HepG2 (cell line): ENCODE data around the gene ACTR1A. TPM values are rescaled to one million over a fixed set of nuclear protein-coding genes. Genes with fewer than 3 reads are reported as not detected.
A peak's percentile ranks its signal among the peaks of the same experiment; 100 is the strongest.

ENCODE experiments used
- ATAC-seq: fragments of 200-7000 bp; cut with Tn5 transposase; 3 replicates; pipeline ENCODE4 v1.9.1; 2020; ENCODE audit warnings: mild to moderate bottlenecking, moderate library complexity
- BruUV-seq: library from RNA; stranded (reverse); fragments of 400-500 nt; replicated peaks from 2 replicates; lab custom pipeline; 2021; lab: Mats Ljungman, UMichigan
- CTCF ChIA-PET: fragments of 300-600 bp; formaldehyde crosslinking; extraction: SDS; loops from one replicate; lab custom pipeline; 2021; ENCODE audit warnings: low total read pairs, inconsistent platforms, low intra/inter-chr PET ratio; lab: Yijun Ruan, JAX
- POLR2A ChIA-PET: fragments of 350-600 bp; sonication (Branson Sonifier 250); formaldehyde crosslinking; loops from one replicate; lab custom pipeline; 2020; ENCODE audit warnings: antibody characterized with exemption, inconsistent platforms; lab: Yijun Ruan, JAX
- DNase-seq: peaks from one replicate; pipeline ENCODE4 v3.0.0-alpha.2; 2015; ENCODE audit warnings: low spot score
- FAIRE-seq: peaks from 3 replicates; lab custom pipeline; 2011; peaks lifted over from hg19 to GRCh38; lab: Jason Lieb, UNC
- H2AFZ ChIP-seq: one replicate; pipeline ENCODE4 v1.6.1; 2011; ENCODE audit warnings: low read length, inconsistent platforms
- H3K27ac ChIP-seq: fragments of 300-600 bp; 3 replicates; pipeline ENCODE4 v1.8.0; 2011; ENCODE audit warnings: mixed run types, mild to moderate bottlenecking, mixed read lengths, low read length, inconsistent platforms; ENCODE audit not compliant: insufficient read depth; ENCODE audit errors: extremely low read length
- H3K27me3 ChIP-seq, 2 experiments: fragments of 200-600 bp in 1 of 2; 2 replicates in 1 of 2; 3 replicates in 1 of 2; pipeline versions ENCODE4 v1.6.0 to v1.8.0; 2011; ENCODE audit warnings: low read length in 2 of 2, mild to moderate bottlenecking in 2 of 2, moderate library complexity in 2 of 2, inconsistent platforms in 1 of 2; ENCODE audit not compliant: insufficient read depth in 2 of 2, control insufficient read depth in 1 of 2
- H3K36me3 ChIP-seq, 2 experiments: fragments of 200-600 bp in 1 of 2; replicated peaks in 1 of 2; 2 replicates in 1 of 2; 3 replicates in 1 of 2; pipeline versions ENCODE4 v1.5.1 to v1.8.0; 2011; ENCODE audit warnings: low read length in 2 of 2, inconsistent platforms in 1 of 2; ENCODE audit not compliant: insufficient read depth in 2 of 2, control insufficient read depth in 1 of 2
- H3K4me1 ChIP-seq: 2 replicates; pipeline ENCODE4 v1.5.1; 2012; ENCODE audit warnings: low read length, inconsistent platforms; ENCODE audit not compliant: insufficient read depth
- H3K4me2 ChIP-seq: 2 replicates; pipeline ENCODE4 v1.6.0; 2011; ENCODE audit warnings: low read depth, low read length, inconsistent platforms
- H3K4me3 ChIP-seq, 3 experiments: fragments of 200-600 bp in 1 of 3; sonication (generic), shearing (Covaris generic) in 1 of 3; replicated peaks in 1 of 3; 2 replicates each; pipeline ENCODE4 v1.5.1; 2011 to 2016; ENCODE audit warnings: low read length in 3 of 3, inconsistent platforms in 2 of 3, low read depth in 2 of 3, mild to moderate bottlenecking in 2 of 3, control low read depth in 1 of 3, mixed read lengths in 1 of 3; ENCODE audit not compliant: insufficient read depth in 1 of 3
- H3K79me2 ChIP-seq: one replicate; pipeline ENCODE4 v1.6.1; 2011; ENCODE audit warnings: low read length, inconsistent platforms; ENCODE audit not compliant: insufficient read depth
- H3K9ac ChIP-seq: 2 replicates; pipeline ENCODE4 v1.6.0; 2011; ENCODE audit warnings: mild to moderate bottlenecking, low read depth, low read length, inconsistent platforms; ENCODE audit not compliant: insufficient read depth
- H3K9me3 ChIP-seq: 2 replicates; pipeline ENCODE4 v1.5.1; 2012; ENCODE audit warnings: mild to moderate bottlenecking, low read length
- H4K20me1 ChIP-seq: 2 replicates; pipeline ENCODE4 v1.6.0; 2011; ENCODE audit warnings: inconsistent platforms, mild to moderate bottlenecking, low read length, moderate library complexity; ENCODE audit not compliant: insufficient read depth
- FOSL1 ChIP-seq: sonication (generic); formaldehyde crosslinking; IDR thresholded peaks from 2 replicates; pipeline ENCODE4 v1.9.0; 2021; ENCODE audit warnings: missing genetic modification reagents, borderline replicate concordance
- HNF4A ChIP-seq: sonication (generic); formaldehyde crosslinking; IDR thresholded peaks from 2 replicates; pipeline ENCODE4 v1.4.0; 2020; ENCODE audit warnings: missing genetic modification reagents
- HNF4G ChIP-seq, 2 experiments: sonication (generic) in 1 of 2; formaldehyde crosslinking in 1 of 2; IDR thresholded peaks; 2 replicates each; pipeline versions ENCODE4 v1.4.0 to v1.6.1; 2011 to 2020; ENCODE audit warnings: borderline replicate concordance in 2 of 2, low read depth in 2 of 2, mild to moderate bottlenecking in 2 of 2, low read length in 1 of 2, missing genetic modification reagents in 1 of 2, moderate library complexity in 1 of 2
- NCOR1 ChIP-seq: fragments of 200-600 bp; sonication (generic); IDR thresholded peaks from 2 replicates; pipeline ENCODE4 v1.7.0; 2017; ENCODE audit warnings: antibody characterized with exemption, low read length, borderline replicate concordance
- NR2C2 ChIP-seq: sonication (generic); formaldehyde crosslinking; IDR thresholded peaks from 2 replicates; pipeline ENCODE4 v1.4.0; 2020; ENCODE audit warnings: missing genetic modification reagents, mild to moderate bottlenecking, moderate library complexity, borderline replicate concordance
- POLR2A ChIP-seq, 2 experiments: IDR thresholded peaks; 2 replicates each; pipeline ENCODE4 v1.6.1; 2011; ENCODE audit warnings: low read depth in 2 of 2, low read length in 2 of 2, mild to moderate bottlenecking in 1 of 2, moderate library complexity in 1 of 2; ENCODE audit not compliant: insufficient read depth in 1 of 2
- RARA ChIP-seq: IDR thresholded peaks from 2 replicates; pipeline ENCODE4 v1.6.1; 2016; ENCODE audit warnings: missing genetic modification reagents, missing compliant biosample characterization
- ZNF235 ChIP-seq: sonication (generic); formaldehyde crosslinking; IDR thresholded peaks from 2 replicates; pipeline ENCODE4 v1.8.1; 2023; ENCODE audit warnings: mild to moderate bottlenecking, missing genetic modification reagents, borderline replicate concordance
- WGBS: methylation state at CpG from one replicate; pipeline ENCODE4 v1.1.6; 2017; ENCODE audit warnings: low lambda C conversion rate; 5-methylcytosine and 5-hydroxymethylcytosine counted together
- in situ Hi-C: cut with HindIII; loops from 2 replicates; pipeline ENCODE4 v1.10.0; 2017; ENCODE audit warnings: low pct_unique_long_range_greater_than_20kb; ENCODE audit not compliant: extremely low pct_ligation_motif_present
- intact Hi-C: fragments of 100-400 bp; cut with micrococcal nuclease; formaldehyde crosslinking; loops from one replicate; pipeline ENCODE4 v1.10.0; 2022; ENCODE audit not compliant: unreplicated experiment
- polyA plus RNA-seq, 8 experiments: library from polyadenylated mRNA; depleted of rRNA in 3 of 8; stranded (reverse) in 7 of 8; unstranded in 1 of 8; fragments of >200 nt; fragmentation: Illumina TruSeq in 4 of 8; extraction: Trizol in 4 of 8; gene quantifications; 2 replicates each; pipeline versions ENCODE4 v1.2.1 to v1.2.3, GENCODE V29; 2011 to 2016; ENCODE audit warnings: low read depth in 4 of 8, missing spikeins in 1 of 8, mixed read lengths in 1 of 8; ENCODE audit not compliant: insufficient read depth in 1 of 8
- total RNA-seq, 5 experiments: library from RNA; depleted of rRNA; stranded (reverse); fragments of >200 nt; fragmentation: Illumina TruSeq; extraction: Trizol; gene quantifications; 2 replicates each; pipeline ENCODE4 v1.2.3, GENCODE V29; 2016; ENCODE audit warnings: low read depth in 1 of 5
- TF ChIP-seq, protein P1 (sequence below): sonication (generic); formaldehyde crosslinking; IDR thresholded peaks from 2 replicates; pipeline ENCODE4 v1.4.0; 2020; ENCODE audit warnings: mild to moderate bottlenecking, missing genetic modification reagents
- TF ChIP-seq, protein P2 (sequence below): sonication (generic); formaldehyde crosslinking; IDR thresholded peaks from 2 replicates; pipeline ENCODE4 v1.5.1; 2020; ENCODE audit warnings: missing genetic modification reagents, mild to moderate bottlenecking, borderline replicate concordance
- TF ChIP-seq, protein P3 (sequence below): sonication (generic); formaldehyde crosslinking; IDR thresholded peaks from 2 replicates; pipeline ENCODE4 v1.5.0; 2020; ENCODE audit warnings: missing genetic modification reagents

Gene ACTR1A
- total and polyA plus RNA-seq, 2 of the 13 experiments (the other 11 are each of a cell fraction or from before 2014, with no cell fraction given), result 59.6 to 62.8 TPM

DNA sequence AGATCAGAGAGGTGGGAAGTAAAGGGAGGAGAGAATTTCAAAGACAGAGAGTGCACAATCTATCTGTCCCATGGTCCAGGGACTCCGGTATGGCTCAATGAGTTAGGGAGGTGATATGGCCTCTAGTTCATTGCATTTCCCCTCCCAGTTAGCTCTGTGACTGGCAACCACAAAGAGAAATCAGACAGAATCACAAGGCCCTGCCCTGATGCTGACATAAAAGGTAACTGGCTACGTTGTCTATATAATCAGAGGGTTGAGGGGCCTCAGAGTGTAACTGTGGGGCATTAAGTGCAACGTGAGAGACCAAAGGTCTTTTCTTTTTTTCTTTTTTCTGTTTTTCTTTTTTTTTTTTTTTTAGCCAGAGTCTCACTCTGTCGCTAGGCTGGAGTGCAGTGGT, 43.9 kb downstream of the ACTR1A start:
- DNase-seq (no peak), ATAC-seq (no peak), FAIRE-seq (no peak)
- in situ Hi-C loops, result no loop called here
- WGBS, result 24% methylated on average over 4 of the region's 4 CpGs
- intact Hi-C loops, result no loop called here
- TF ChIP-seq HNF4G (IDR thresholded peaks at IDR 0.05; ENCODE audit: borderline replicate concordance, low read depth, low read length) (0 out of 2 replicates have a peak, but pooled peaks have one; percentile 8), HNF4G (CRISPR knock-in tag; IDR thresholded peaks at IDR 0.05; ENCODE audit: borderline replicate concordance, low read depth) (no peak), NCOR1 (0 out of 2 replicates have a peak, but pooled peaks have one; percentile 40), ZNF235 (CRISPR knock-in tag) (no peak), HNF4A (CRISPR knock-in tag) (peak; percentile 22; the same call in 1 of the 2 replicates)
- Histone ChIP-seq H4K20me1 (no peaks in the 10 kb centered on the region), H3K4me2 (peak overlapping the region; percentile 48; the same call in 1 of the 2 replicates), H3K4me1 (peaks cover 51% of the 10 kb centered on the region), H3K4me3 (no peak overlapping the region), H3K27ac (peak overlapping the region; percentile 33), H2AFZ (no peak overlapping the region), H3K79me2 (no peaks in the 10 kb centered on the region), H3K27me3 (no peaks in the 10 kb centered on the region), H3K9ac (no peak overlapping the region), H3K36me3 (0 out of 5 replicates have a peak, but pooled peaks cover 0 to 1% of the 10 kb centered on the region in 2 experiments), H3K9me3 (no peaks in the 10 kb centered on the region)
- POLR2A ChIA-PET, result interaction anchor here (1.1 to 1.9 kb wide), 2 partner anchors 8 to 18 kb away, joined by 4 to 8 read pairs; no protein-coding TSS in a partner anchor
- CTCF ChIA-PET, result no interaction called here
- no TSS peak for BruUV-seq

DNA sequence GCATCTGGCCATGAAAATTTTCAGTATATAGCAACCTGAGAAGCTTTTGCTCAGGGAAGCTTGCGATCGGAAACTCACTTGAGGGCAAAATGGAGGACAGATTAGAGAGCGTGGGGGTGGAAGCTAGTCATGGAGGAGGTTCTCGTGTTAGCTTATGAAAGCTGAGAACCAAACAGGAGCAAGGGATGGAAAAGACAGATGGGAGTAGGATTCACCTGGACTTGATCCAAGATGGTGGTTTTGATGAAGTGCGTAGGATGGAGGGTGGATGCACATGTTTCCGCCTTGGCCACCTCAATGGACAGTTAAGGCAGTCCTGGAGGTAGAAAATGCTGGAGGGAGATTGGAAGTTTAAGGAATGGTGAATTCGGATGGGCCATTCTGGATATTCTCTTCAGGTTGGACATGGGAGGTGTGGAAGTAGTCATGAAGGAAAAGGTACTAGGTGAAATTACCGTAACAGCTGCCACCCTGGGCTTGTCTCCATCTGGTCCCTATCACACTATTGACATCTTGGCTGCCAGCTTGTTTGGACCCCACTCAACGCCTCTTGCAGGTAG, 44.8 kb downstream of the ACTR1A start:
- POLR2A ChIA-PET, result interaction anchor here (1.9 kb wide), 1 partner anchor 7 kb away, joined by 8 read pairs; no protein-coding TSS in a partner anchor
- DNase-seq, result no peak
- Histone ChIP-seq H3K4me3 (no peak overlapping the region), H3K27ac (no peak overlapping the region), H4K20me1 (no peaks in the 10 kb centered on the region), H3K79me2 (no peaks in the 10 kb centered on the region), H3K27me3 (no peaks in the 10 kb centered on the region), H3K9me3 (no peaks in the 10 kb centered on the region), H3K36me3 (peaks cover 1 to 2% of the 10 kb centered on the region in 2 experiments; a peak in 2 of 5 replicates), H2AFZ (no peak overlapping the region), H3K4me2 (no peak overlapping the region), H3K9ac (no peak overlapping the region), H3K4me1 (peaks cover 47% of the 10 kb centered on the region)
- BruUV-seq, result no TSS peak
- in situ Hi-C loops (no loop called here), intact Hi-C loops (no loop called here)
- FAIRE-seq, result no peak
- ATAC-seq, result no peak
- 93% methylated on average over 9 of the region's 9 CpGs for WGBS
- CTCF ChIA-PET, result no interaction called here
- TF ChIP-seq, protein P1, sequence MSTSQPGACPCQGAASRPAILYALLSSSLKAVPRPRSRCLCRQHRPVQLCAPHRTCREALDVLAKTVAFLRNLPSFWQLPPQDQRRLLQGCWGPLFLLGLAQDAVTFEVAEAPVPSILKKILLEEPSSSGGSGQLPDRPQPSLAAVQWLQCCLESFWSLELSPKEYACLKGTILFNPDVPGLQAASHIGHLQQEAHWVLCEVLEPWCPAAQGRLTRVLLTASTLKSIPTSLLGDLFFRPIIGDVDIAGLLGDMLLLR (CRISPR knock-in tag), result no peak
- TF ChIP-seq, protein P2, sequence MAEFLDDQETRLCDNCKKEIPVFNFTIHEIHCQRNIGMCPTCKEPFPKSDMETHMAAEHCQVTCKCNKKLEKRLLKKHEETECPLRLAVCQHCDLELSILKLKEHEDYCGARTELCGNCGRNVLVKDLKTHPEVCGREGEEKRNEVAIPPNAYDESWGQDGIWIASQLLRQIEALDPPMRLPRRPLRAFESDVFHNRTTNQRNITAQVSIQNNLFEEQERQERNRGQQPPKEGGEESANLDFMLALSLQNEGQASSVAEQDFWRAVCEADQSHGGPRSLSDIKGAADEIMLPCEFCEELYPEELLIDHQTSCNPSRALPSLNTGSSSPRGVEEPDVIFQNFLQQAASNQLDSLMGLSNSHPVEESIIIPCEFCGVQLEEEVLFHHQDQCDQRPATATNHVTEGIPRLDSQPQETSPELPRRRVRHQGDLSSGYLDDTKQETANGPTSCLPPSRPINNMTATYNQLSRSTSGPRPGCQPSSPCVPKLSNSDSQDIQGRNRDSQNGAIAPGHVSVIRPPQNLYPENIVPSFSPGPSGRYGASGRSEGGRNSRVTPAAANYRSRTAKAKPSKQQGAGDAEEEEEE (CRISPR knock-in tag), result no peak
- TF ChIP-seq, protein P3, sequence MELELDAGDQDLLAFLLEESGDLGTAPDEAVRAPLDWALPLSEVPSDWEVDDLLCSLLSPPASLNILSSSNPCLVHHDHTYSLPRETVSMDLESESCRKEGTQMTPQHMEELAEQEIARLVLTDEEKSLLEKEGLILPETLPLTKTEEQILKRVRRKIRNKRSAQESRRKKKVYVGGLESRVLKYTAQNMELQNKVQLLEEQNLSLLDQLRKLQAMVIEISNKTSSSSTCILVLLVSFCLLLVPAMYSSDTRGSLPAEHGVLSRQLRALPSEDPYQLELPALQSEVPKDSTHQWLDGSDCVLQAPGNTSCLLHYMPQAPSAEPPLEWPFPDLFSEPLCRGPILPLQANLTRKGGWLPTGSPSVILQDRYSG, result no peak
- no peak for TF ChIP-seq FOSL1 (CRISPR knock-in tag)
- no peak for TF ChIP-seq POLR2A (IDR thresholded peaks at IDR 0.05; ENCODE audit: insufficient read depth in 1 of 2, low read depth in 2 of 2, low read length in 2 of 2)
- TF ChIP-seq NR2C2, result no peak
- TF ChIP-seq RARA, result no peak
